ENCODE data around the gene DQX1. TPM values are rescaled to one million over a fixed set of nuclear protein-coding genes. Genes with fewer than 3 reads are reported as not detected.

The DQX1 gene
- total and polyA plus RNA-seq, 9 of the 15 experiments (the other 6 are each of a cell fraction or from before 2014, with no cell fraction given): 0.04 to 0.38 (median 0.18) TPM; not detected in 1

- peak; percentile 51; the same call in 1 of the 2 replicates for TF ChIP-seq AFF4 (CRISPR knock-in tag; IDR thresholded peaks at IDR 0.05)
- TF ChIP-seq SNRNP70 (optimal IDR thresholded peaks at IDR 0.05; ENCODE audit: low read depth, low read length): no peak
- TF ChIP-seq POLR2B (IDR thresholded peaks at IDR 0.05; ENCODE audit: low read depth, partially characterized antibody): no peak
- TF ChIP-seq RREB1 (CRISPR knock-in tag; IDR thresholded peaks at IDR 0.05): no peak
- no peak for TF ChIP-seq HDAC8 (tag; IDR thresholded peaks at IDR 0.05)
- no peak for TF ChIP-seq EGR1 (conservative IDR thresholded peaks at IDR 0.05)
- TF ChIP-seq FOXM1 (IDR thresholded peaks at IDR 0.05; ENCODE audit: low read depth): no peak
- 0 out of 2 replicates have a peak, but pooled peaks have one; percentile 86 for TF ChIP-seq FOXM1 (CRISPR knock-in tag; IDR thresholded peaks at IDR 0.05; ENCODE audit: low read depth)
- TF ChIP-seq MEF2D (tag; conservative IDR thresholded peaks at IDR 0.05; ENCODE audit: low read depth): no peak
- TF ChIP-seq EZH2 (IDR thresholded peaks at IDR 0.05; ENCODE audit: borderline replicate concordance, low read depth, low read length): no peak
- TF ChIP-seq ETS1 (conservative IDR thresholded peaks at IDR 0.05; ENCODE audit: control insufficient read depth, low read depth, low read length): peak; percentile 60; the same call in 1 of the 2 replicates
- peak; percentile 7; the same call in 1 of the 2 replicates for TF ChIP-seq HLTF (IDR thresholded peaks at IDR 0.05)
- TF ChIP-seq KDM4B (IDR thresholded peaks at IDR 0.05; ENCODE audit: borderline replicate concordance in 2 of 2, low read depth in 1 of 2): 0 out of 4 replicates have a peak, but pooled peaks of 1 of the 2 experiments have one; percentile 22
- no peak for TF ChIP-seq ZNF311 (CRISPR knock-in tag; IDR thresholded peaks at IDR 0.05)
- TF ChIP-seq ZNF766 (CRISPR knock-in tag; conservative IDR thresholded peaks at IDR 0.05): peak; percentile 69; the same call in 1 of the 2 replicates
- 0 out of 4 replicates have a peak, but pooled peaks of 1 of the 2 experiments have one; percentile 19 for TF ChIP-seq SRF (CRISPR knock-in tag; IDR thresholded peaks at IDR 0.05)
Measured at GRCh38 chr2:74481961-74482800, 43.9 kb downstream of the DQX1 start (continued).

Measured in K562 (cell line).